Neural cell (in vitro differentiated cells): ENCODE measurements around the gene HIC1.

Source experiments
- CTCF ChIP-seq: fragments of 450-650 bp; IDR thresholded peaks from 2 replicates; pipeline ENCODE4 v1.5.1; 2014; ENCODE audit warnings: antibody characterized with exemption, mild to moderate bottlenecking, moderate library complexity; ENCODE audit not compliant: poor library complexity, severe bottlenecking
- EZH2 ChIP-seq: fragments of 200-600, 300-800 bp; shearing (Covaris generic), sonication (generic); IDR thresholded peaks from 2 replicates; pipeline ENCODE4 v1.6.1; 2014; ENCODE audit warnings: antibody characterized with exemption, low read length, borderline replicate concordance, mild to moderate bottlenecking; ENCODE audit not compliant: insufficient read depth, poor library complexity, severe bottlenecking
- POLR2AphosphoS5 ChIP-seq: IDR thresholded peaks from 2 replicates; pipeline ENCODE4 v1.6.1; 2012
- RAD21 ChIP-seq: fragments of 450-650 bp; conservative IDR thresholded peaks from 2 replicates; pipeline ENCODE4 v1.6.1; 2014; ENCODE audit warnings: antibody characterized with exemption, mild to moderate bottlenecking, moderate library complexity
- SMC3 ChIP-seq: fragments of 450-650 bp; conservative IDR thresholded peaks from 2 replicates; pipeline ENCODE4 v1.6.1; 2014; ENCODE audit warnings: antibody characterized with exemption, mild to moderate bottlenecking, moderate library complexity; ENCODE audit not compliant: poor library complexity
- TAF1 ChIP-seq: IDR thresholded peaks from 2 replicates; pipeline ENCODE4 v1.6.1; 2012; ENCODE audit warnings: low read depth
- TF ChIP-seq, protein P1 (sequence below): IDR thresholded peaks from 2 replicates; pipeline ENCODE4 v1.6.1; 2012; ENCODE audit warnings: borderline replicate concordance

DNA sequence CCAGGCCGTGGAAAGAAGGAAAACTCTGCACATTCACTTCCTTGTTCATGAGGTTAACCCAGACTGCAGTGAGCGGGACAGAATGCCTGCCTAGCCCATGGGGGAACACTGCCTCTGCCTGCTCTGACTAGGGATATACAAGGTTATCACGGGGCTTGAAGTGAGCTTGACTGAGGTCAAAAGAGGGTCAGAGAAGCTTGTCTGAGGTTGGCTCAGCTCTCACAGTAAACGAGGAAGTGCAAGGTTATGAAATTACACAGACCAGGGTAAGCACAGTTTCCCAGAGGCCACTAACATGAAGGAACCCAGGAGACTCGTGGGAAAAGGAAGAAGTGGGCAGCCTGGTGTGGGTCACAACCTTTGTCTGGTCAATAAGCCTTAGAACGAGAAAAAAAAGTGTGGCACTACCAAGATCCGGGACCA lies 28.7 kb downstream of the HIC1 start:
- TF ChIP-seq CTCF (no peak), TAF1 (no peak), POLR2AphosphoS5 (no peak), RAD21 (no peak), EZH2 (no peak), SMC3 (no peak)
- TF ChIP-seq, protein P1, sequence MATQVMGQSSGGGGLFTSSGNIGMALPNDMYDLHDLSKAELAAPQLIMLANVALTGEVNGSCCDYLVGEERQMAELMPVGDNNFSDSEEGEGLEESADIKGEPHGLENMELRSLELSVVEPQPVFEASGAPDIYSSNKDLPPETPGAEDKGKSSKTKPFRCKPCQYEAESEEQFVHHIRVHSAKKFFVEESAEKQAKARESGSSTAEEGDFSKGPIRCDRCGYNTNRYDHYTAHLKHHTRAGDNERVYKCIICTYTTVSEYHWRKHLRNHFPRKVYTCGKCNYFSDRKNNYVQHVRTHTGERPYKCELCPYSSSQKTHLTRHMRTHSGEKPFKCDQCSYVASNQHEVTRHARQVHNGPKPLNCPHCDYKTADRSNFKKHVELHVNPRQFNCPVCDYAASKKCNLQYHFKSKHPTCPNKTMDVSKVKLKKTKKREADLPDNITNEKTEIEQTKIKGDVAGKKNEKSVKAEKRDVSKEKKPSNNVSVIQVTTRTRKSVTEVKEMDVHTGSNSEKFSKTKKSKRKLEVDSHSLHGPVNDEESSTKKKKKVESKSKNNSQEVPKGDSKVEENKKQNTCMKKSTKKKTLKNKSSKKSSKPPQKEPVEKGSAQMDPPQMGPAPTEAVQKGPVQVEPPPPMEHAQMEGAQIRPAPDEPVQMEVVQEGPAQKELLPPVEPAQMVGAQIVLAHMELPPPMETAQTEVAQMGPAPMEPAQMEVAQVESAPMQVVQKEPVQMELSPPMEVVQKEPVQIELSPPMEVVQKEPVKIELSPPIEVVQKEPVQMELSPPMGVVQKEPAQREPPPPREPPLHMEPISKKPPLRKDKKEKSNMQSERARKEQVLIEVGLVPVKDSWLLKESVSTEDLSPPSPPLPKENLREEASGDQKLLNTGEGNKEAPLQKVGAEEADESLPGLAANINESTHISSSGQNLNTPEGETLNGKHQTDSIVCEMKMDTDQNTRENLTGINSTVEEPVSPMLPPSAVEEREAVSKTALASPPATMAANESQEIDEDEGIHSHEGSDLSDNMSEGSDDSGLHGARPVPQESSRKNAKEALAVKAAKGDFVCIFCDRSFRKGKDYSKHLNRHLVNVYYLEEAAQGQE = no peak
